ENCODE measurements around the gene PRTFDC1. TPM values are rescaled to one million over a fixed set of nuclear protein-coding genes. Genes with fewer than 3 reads are reported as not detected.
A peak's percentile ranks its signal among the peaks of the same experiment; 100 is the strongest.

The PRTFDC1 gene
- total and polyA plus RNA-seq, 2 donors (not counting 3 experiments of a cell fraction or from before 2014, with no cell fraction given), result 22.0 to 27.0 TPM

GRCh38 chr10:24891823-24892222 lies 60.6 kb downstream of the PRTFDC1 start:
- ChIA-PET CTCF (interaction anchor here (2.1 kb wide), 1 partner anchor 26 kb away, joined by 7 read pairs; no protein-coding TSS in a partner anchor), POLR2A (no interaction called here)
- TF ChIP-seq MYC (IDR thresholded peaks at IDR 0.05; ENCODE audit: low read depth, low read length) (no peak), JUN (IDR thresholded peaks at IDR 0.05; ENCODE audit: borderline replicate concordance, insufficient read depth, insufficient read length, low read depth) (peak; percentile 50), GATA2 (IDR thresholded peaks at IDR 0.05; ENCODE audit: insufficient read depth, insufficient read length, low read depth, low read length) (peak; percentile 68), EZH2 (IDR thresholded peaks at IDR 0.05; ENCODE audit: borderline replicate concordance, low read depth, low read length, severe bottlenecking) (no peak), FOS (IDR thresholded peaks at IDR 0.05; ENCODE audit: borderline replicate concordance, insufficient read depth, low read length) (peak; percentile 73)
- Histone ChIP-seq H3K4me3 (replicated peaks in 1 of 3; ENCODE audit: insufficient read depth in 1 of 3, low read depth in 1 of 3, low read length in 3 of 3) (no peak overlapping the region), H3K9ac (replicated peaks; ENCODE audit: extremely low read depth, insufficient read depth, low read length) (no peak overlapping the region), H3K9me1 (replicated peaks; ENCODE audit: control insufficient read depth, extremely low read depth, insufficient read depth, low read length) (no peaks in the 10 kb centered on the region), H3K4me1 (ENCODE audit: control insufficient read depth, extremely low read depth, insufficient read depth, low read length) (peaks cover 15% of the 10 kb centered on the region), H3K79me2 (ENCODE audit: control insufficient read depth, insufficient read depth, low read length) (no peaks in the 10 kb centered on the region), H3K36me3 (ENCODE audit: control insufficient read depth in 2 of 2, extremely low read depth in 1 of 2, insufficient read depth in 2 of 2, low read length in 2 of 2) (no peaks in the 10 kb centered on the region), H3K9me3 (replicated peaks; ENCODE audit: control insufficient read depth, insufficient read depth, low read length) (no peaks in the 10 kb centered on the region), H3K27ac (ENCODE audit: insufficient read depth, low read depth, low read length) (no peak overlapping the region), H3K27me3 (ENCODE audit: control insufficient read depth in 2 of 2, insufficient read depth in 2 of 2, low read length in 2 of 2) (no peaks in the 10 kb centered on the region), H4K20me1 (replicated peaks; ENCODE audit: control insufficient read depth, extremely low read depth, insufficient read depth, low read length) (no peaks in the 10 kb centered on the region), H3K4me2 (ENCODE audit: insufficient read depth, low read length) (no peak overlapping the region), H2AFZ (ENCODE audit: low read depth, low read length) (no peak overlapping the region)
- intact Hi-C loops (cut with micrococcal nuclease) (loop anchor here (5.0 kb wide), 1 partner anchor 40 kb away; no protein-coding TSS in a partner anchor), dilution Hi-C loops (cut with MboI; ENCODE audit: extremely low pct_ligation_motif_present, low sequenced_read_pairs) (no loop called here)
- DNase-seq (ENCODE audit: low read depth, low spot score) (peak; percentile 83), FAIRE-seq (no peak)
- BruUV-seq (replicated peaks), result no TSS peak

- Histone ChIP-seq H3K9me3 (replicated peaks; ENCODE audit: control insufficient read depth, insufficient read depth, low read length) (no peaks in the 10 kb centered on the region), H3K36me3 (ENCODE audit: control insufficient read depth in 2 of 2, extremely low read depth in 1 of 2, insufficient read depth in 2 of 2, low read length in 2 of 2) (no peaks in the 10 kb centered on the region), H3K27me3 (ENCODE audit: control insufficient read depth in 2 of 2, insufficient read depth in 2 of 2, low read length in 2 of 2) (no peaks in the 10 kb centered on the region), H4K20me1 (replicated peaks; ENCODE audit: control insufficient read depth, extremely low read depth, insufficient read depth, low read length) (no peaks in the 10 kb centered on the region), H3K4me2 (ENCODE audit: insufficient read depth, low read length) (no peak overlapping the region), H3K9ac (replicated peaks; ENCODE audit: extremely low read depth, insufficient read depth, low read length) (no peak overlapping the region), H2AFZ (ENCODE audit: low read depth, low read length) (no peak overlapping the region), H3K27ac (ENCODE audit: insufficient read depth, low read depth, low read length) (no peak overlapping the region), H3K4me3 (replicated peaks in 1 of 3; ENCODE audit: insufficient read depth in 1 of 3, low read depth in 1 of 3, low read length in 3 of 3) (no peak overlapping the region), H3K4me1 (ENCODE audit: control insufficient read depth, extremely low read depth, insufficient read depth, low read length) (peaks cover 15% of the 10 kb centered on the region), H3K79me2 (ENCODE audit: control insufficient read depth, insufficient read depth, low read length) (no peaks in the 10 kb centered on the region), H3K9me1 (replicated peaks; ENCODE audit: control insufficient read depth, extremely low read depth, insufficient read depth, low read length) (no peaks in the 10 kb centered on the region)
- ChIA-PET CTCF (interaction anchor here (2.1 kb wide), 1 partner anchor 24 kb away, joined by 7 read pairs; no protein-coding TSS in a partner anchor), POLR2A (no interaction called here)
- dilution Hi-C loops (cut with MboI; ENCODE audit: extremely low pct_ligation_motif_present, low sequenced_read_pairs), result no loop called here
- BruUV-seq (replicated peaks), result no TSS peak
- intact Hi-C loops (cut with micrococcal nuclease), result loop anchor here (5.0 kb wide), 1 partner anchor 37 kb away; no protein-coding TSS in a partner anchor
- TF ChIP-seq FOS (IDR thresholded peaks at IDR 0.05; ENCODE audit: borderline replicate concordance, insufficient read depth, low read length), result peak; percentile 15
- no peak for TF ChIP-seq EZH2 (IDR thresholded peaks at IDR 0.05; ENCODE audit: borderline replicate concordance, low read depth, low read length, severe bottlenecking)
- TF ChIP-seq JUN (IDR thresholded peaks at IDR 0.05; ENCODE audit: borderline replicate concordance, insufficient read depth, insufficient read length, low read depth), result no peak
- DNase-seq (ENCODE audit: low read depth, low spot score) (no peak), FAIRE-seq (no peak)
These were observed 62.8 kb downstream of the PRTFDC1 start for GRCh38 chr10:24889639-24890038.

Data from endothelial cell of umbilical vein (primary cell).